Ishikawa (cell line): ENCODE results near the gene TRPV2.

ENCODE experiments used
- CEBPB ChIP-seq: IDR thresholded peaks from 2 replicates; pipeline ENCODE4 v1.6.1; 2012
- CREB1 ChIP-seq: IDR thresholded peaks from 2 replicates; pipeline ENCODE4 v1.6.1; 2012; ENCODE audit warnings: low read depth
- EGR1 ChIP-seq: IDR thresholded peaks from 2 replicates; pipeline ENCODE4 v1.6.1; 2012
- EP300 ChIP-seq: IDR thresholded peaks from 2 replicates; pipeline ENCODE4 v1.6.1; 2012; ENCODE audit warnings: borderline replicate concordance
- FOXM1 ChIP-seq: IDR thresholded peaks from 2 replicates; pipeline ENCODE4 v1.6.1; 2012; ENCODE audit warnings: low read depth, borderline replicate concordance
- MAX ChIP-seq: IDR thresholded peaks from 2 replicates; pipeline ENCODE4 v1.6.1; 2012
- NFIC ChIP-seq: IDR thresholded peaks from 2 replicates; pipeline ENCODE4 v1.6.1; 2012
- RAD21 ChIP-seq: IDR thresholded peaks from 2 replicates; pipeline ENCODE4 v1.6.1; 2012; ENCODE audit warnings: low read depth
- TAF1 ChIP-seq: IDR thresholded peaks from 2 replicates; pipeline ENCODE4 v1.6.1; 2012; ENCODE audit warnings: low read depth, mild to moderate bottlenecking
- TCF12 ChIP-seq: IDR thresholded peaks from 2 replicates; pipeline ENCODE4 v1.6.1; 2012; ENCODE audit warnings: low read depth
- TEAD4 ChIP-seq: IDR thresholded peaks from 2 replicates; pipeline ENCODE4 v1.6.1; 2012
- USF1 ChIP-seq: IDR thresholded peaks from 2 replicates; pipeline ENCODE4 v1.6.1; 2012
- YY1 ChIP-seq: IDR thresholded peaks from 2 replicates; pipeline ENCODE4 v1.6.1; 2012; ENCODE audit warnings: low read depth
- ZBTB7A ChIP-seq: IDR thresholded peaks from 2 replicates; pipeline ENCODE4 v1.6.1; 2012; ENCODE audit warnings: low read depth
- TF ChIP-seq, protein P1 (sequence below): IDR thresholded peaks from 2 replicates; pipeline ENCODE4 v1.6.1; 2012; ENCODE audit warnings: low read depth, mild to moderate bottlenecking

TRPV2 gene

DNA sequence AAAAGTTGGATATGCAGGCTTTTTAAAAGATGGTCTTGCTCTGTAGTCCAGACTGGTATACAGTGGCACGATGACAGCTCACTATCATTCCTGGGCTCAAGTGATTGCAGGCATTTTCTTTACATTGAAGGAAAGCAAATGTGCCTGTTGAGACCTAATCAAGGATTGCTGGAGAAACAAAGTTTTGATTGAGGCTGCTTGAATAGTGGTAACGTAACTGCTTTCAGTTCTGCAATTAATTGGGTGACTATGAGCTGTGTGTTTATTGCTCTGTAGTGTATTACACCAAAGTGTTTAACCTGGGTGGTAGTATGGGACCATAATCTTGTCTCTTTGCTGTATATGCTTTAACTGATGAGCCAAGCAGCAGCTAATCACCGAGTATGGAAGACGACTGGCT is 32.2 kb upstream of the TRPV2 start:
- TF ChIP-seq ZBTB7A, result no peak
- no peak for TF ChIP-seq TEAD4
- TF ChIP-seq TCF12, result no peak
- TF ChIP-seq YY1, result no peak
- no peak for TF ChIP-seq CREB1
- no peak for TF ChIP-seq EGR1
- no peak for TF ChIP-seq NFIC
- no peak for TF ChIP-seq USF1
- no peak for TF ChIP-seq FOXM1
- no peak for TF ChIP-seq RAD21
- no peak for TF ChIP-seq MAX
- no peak for TF ChIP-seq CEBPB
- TF ChIP-seq, protein P1, sequence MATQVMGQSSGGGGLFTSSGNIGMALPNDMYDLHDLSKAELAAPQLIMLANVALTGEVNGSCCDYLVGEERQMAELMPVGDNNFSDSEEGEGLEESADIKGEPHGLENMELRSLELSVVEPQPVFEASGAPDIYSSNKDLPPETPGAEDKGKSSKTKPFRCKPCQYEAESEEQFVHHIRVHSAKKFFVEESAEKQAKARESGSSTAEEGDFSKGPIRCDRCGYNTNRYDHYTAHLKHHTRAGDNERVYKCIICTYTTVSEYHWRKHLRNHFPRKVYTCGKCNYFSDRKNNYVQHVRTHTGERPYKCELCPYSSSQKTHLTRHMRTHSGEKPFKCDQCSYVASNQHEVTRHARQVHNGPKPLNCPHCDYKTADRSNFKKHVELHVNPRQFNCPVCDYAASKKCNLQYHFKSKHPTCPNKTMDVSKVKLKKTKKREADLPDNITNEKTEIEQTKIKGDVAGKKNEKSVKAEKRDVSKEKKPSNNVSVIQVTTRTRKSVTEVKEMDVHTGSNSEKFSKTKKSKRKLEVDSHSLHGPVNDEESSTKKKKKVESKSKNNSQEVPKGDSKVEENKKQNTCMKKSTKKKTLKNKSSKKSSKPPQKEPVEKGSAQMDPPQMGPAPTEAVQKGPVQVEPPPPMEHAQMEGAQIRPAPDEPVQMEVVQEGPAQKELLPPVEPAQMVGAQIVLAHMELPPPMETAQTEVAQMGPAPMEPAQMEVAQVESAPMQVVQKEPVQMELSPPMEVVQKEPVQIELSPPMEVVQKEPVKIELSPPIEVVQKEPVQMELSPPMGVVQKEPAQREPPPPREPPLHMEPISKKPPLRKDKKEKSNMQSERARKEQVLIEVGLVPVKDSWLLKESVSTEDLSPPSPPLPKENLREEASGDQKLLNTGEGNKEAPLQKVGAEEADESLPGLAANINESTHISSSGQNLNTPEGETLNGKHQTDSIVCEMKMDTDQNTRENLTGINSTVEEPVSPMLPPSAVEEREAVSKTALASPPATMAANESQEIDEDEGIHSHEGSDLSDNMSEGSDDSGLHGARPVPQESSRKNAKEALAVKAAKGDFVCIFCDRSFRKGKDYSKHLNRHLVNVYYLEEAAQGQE, result no peak
- no peak for TF ChIP-seq TAF1
- TF ChIP-seq EP300, result no peak

GRCh38 chr17:16383772-16384287 is 31.5 kb upstream of the TRPV2 start:
- TF ChIP-seq FOXM1 (no peak), EGR1 (no peak), CREB1 (no peak), CEBPB (no peak), YY1 (no peak), TCF12 (no peak), EP300 (no peak), TAF1 (no peak), RAD21 (no peak), TEAD4 (no peak), MAX (no peak), NFIC (no peak), USF1 (no peak), ZBTB7A (no peak)
- TF ChIP-seq, protein P1, result no peak

DNA sequence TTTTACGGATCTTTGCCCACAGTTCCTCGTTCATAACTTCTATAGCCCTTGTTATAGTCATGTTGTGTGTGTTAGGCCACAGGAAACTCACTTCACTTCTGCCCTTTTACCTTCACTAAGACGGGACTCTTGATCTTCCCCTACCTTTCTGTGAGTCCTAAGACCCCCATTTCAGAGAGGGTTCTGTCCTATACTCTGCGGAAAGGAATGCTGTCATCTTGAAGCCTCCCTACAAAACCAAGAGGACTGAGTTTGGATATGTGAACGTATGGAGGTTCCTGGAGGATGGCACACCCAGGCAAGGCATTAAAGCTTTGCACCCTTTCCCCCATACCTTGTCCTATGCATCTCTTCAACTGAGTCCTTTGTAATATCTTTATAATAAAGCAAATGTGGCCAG is 30.8 kb upstream of the TRPV2 start:
- TF ChIP-seq MAX (no peak), TAF1 (no peak), TEAD4 (no peak), EGR1 (no peak), FOXM1 (no peak), TCF12 (no peak), NFIC (no peak), USF1 (no peak), EP300 (no peak), YY1 (no peak), RAD21 (no peak), ZBTB7A (no peak), CEBPB (no peak), CREB1 (no peak)
- TF ChIP-seq, protein P1, result no peak

DNA sequence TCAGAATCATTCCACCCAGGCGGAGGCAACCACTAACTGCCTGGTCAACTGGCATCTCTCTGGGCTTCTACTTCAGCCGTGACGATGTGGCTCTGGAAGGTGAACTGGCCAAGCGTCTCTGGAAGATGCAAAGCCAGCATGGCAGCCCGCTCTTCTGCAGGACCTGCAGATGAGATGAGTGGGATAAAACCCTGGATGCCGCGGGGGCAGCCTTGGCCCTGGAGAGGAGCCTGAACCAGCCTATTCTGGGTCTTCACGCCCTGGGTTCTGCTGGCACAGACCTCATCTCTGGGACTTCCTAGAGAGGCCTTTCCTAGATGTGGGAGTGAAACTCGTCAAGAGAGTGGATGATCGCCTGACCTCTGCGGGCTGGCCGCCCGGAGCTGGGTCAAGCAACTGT is 23.9 kb upstream of the TRPV2 start:
- no peak for TF ChIP-seq YY1
- no peak for TF ChIP-seq TCF12
- no peak for TF ChIP-seq TEAD4
- TF ChIP-seq, protein P1, result no peak
- TF ChIP-seq NFIC, result no peak
- no peak for TF ChIP-seq MAX
- no peak for TF ChIP-seq EP300
- TF ChIP-seq CEBPB, result no peak
- TF ChIP-seq ZBTB7A, result no peak
- TF ChIP-seq FOXM1, result no peak
- no peak for TF ChIP-seq USF1
- no peak for TF ChIP-seq CREB1
- no peak for TF ChIP-seq EGR1
- no peak for TF ChIP-seq TAF1
- no peak for TF ChIP-seq RAD21
